Gastrocnemius medialis (tissue), 4 donors: Measurements from ENCODE around the gene WWOX.

Experiments
- CTCF ChIP-seq, 5 experiments: fragments of 450-650 bp in 3 of 5; fragments of 200-600 bp in 2 of 5; sonication (generic) in 2 of 5; IDR thresholded peaks in 4 of 5; conservative IDR thresholded peaks in 1 of 5; 1 replicate in 4 of 5; 2 replicates in 1 of 5; pipeline ENCODE4 v1.5.1; 2016 to 2019; ENCODE audit warnings: antibody characterized with exemption in 5 of 5, mild to moderate bottlenecking in 3 of 5, moderate library complexity in 3 of 5
- POLR2A ChIP-seq, 2 donors: fragments of 450-650 bp; IDR thresholded peaks; one replicate each; pipeline ENCODE4 v1.6.1; 2017; ENCODE audit warnings: antibody characterized with exemption in 2 of 2, mild to moderate bottlenecking in 2 of 2, moderate library complexity in 2 of 2

- no peak for TF ChIP-seq CTCF (IDR thresholded peaks at IDR 0.05 in 4 of 5, conservative IDR thresholded peaks at IDR 0.05 in 1 of 5)
- TF ChIP-seq POLR2A (IDR thresholded peaks at IDR 0.05), result no peak
Observed at GRCh38 chr16:78333808-78334207, 234.4 kb downstream of the WWOX start.
